ENCODE data around the gene SCN5A. TPM values are rescaled to one million over a fixed set of nuclear protein-coding genes. Genes with fewer than 3 reads are reported as not detected.
A peak's percentile ranks its signal among the peaks of the same experiment; 100 is the strongest.

The SCN5A gene
- total RNA-seq: not detected

DNA sequence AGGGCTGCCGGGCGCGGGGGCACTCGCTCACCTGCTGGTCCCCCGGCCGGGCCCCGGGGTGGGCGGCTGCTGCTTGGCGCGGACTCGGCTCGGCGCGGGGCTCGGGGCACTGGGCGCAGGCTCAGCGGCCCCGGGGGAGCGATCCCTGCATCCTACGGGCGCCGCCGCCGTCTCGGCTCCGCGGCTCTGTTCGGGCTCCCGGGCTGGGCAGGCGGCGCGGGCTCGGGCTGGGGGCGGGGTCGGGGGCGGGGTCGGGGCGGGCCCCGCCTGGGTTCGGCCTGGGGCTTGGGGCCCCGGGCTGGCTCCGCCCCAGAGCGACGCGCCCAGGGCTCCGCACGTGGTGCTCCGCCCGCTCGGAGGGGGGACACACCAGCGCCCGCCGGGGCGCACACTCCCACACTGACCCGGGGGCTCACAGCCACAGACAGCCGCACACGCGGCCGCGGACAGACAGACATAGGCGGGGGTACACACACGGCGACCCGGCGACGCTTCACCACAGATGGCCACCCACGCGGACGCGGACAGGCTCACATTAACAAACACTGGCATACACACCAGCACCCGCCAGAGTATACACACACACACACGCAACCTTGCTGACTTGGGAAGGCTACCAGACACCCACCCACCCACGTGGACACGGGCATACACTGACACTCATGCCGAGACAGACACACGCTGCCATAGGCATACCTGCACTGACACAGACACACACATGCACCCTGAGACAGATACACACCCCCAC lies at the start of gene SCN5A:
TSS of gene SCN5A (minus strand) at position 188 of the 748 bp plus-strand sequence. CDS start 16,380 bp downstream, outside the sequence.
- ATAC-seq: peak; percentile 48

DNA sequence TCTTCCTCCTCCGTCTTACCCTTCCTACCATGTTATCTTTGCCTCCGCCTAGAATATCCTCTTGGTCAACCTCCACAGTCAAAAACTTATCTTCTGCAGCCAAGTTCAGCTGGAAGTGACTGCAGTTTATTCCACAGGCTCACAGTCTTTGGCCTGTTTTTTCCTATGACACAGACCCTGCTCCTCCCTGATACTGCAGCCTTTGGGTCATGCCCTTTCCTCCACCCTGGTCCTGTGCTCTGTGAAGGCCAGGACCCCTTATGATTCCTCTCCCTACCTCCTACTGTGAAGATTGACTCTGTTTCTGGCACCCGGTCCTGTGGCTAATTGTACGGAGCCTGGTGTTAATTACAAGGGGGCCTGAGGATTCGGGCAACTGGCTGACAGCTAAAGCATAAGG lies 49.3 kb upstream of the SCN5A start:
- ATAC-seq: no peak

DNA sequence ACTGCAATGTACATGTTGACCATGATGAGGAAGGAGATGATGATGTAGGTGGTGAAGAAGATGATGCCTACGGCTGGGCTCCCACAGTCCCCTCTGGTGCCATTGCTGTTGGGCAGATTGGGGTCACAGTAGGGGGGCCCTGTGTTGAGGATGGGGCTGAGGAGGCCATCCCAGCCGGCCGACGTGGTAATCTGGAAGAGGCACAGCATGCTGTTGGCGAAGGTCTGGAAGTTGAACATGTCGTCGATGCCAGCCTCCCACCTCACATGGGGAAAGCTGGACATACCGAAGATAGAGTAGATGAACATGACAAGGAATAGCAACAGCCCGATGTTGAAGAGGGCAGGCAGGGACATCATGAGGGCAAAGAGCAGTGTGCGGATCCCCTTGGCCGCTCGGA lies 48.6 kb upstream of the SCN5A start:
- ATAC-seq: no peak

DNA sequence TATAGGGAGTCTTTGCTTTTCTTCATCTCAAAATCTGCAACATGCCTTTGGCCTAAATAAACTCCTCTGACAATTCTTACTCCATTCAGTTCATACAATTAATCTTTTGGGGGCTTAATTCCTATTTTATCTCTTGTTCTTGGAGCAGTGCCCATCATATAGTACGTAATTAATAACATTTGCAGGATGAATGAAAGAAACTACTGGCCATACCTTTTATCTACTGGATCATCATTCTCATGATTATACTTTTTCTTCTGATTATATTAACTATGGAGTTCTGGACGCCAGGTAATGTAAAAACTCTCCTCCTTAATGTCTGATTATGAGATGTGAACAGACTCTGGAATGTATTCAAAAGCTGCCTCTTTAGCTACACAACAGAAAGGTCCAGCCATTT lies 46.5 kb upstream of the SCN5A start:
- ATAC-seq: no peak

DNA sequence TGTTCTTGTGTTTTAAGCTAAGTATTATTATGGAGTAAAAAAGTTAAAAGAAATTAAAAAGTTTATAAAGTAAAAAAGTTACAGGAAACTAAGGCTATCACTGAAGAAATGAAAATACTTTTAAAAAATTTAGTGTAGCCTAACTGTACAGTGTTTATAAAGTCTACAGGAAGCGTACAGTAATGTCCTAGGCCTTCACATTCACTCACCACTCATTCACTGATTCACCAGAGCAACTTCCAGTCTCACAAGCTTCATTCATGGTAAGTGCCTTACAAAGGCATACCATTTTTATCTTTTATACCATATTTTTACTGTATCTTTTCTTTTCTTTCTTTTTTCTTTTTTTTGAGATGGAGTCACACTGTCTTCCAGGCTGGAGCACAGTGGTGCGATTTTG lies 40.7 kb upstream of the SCN5A start:
- no peak for ATAC-seq

DNA sequence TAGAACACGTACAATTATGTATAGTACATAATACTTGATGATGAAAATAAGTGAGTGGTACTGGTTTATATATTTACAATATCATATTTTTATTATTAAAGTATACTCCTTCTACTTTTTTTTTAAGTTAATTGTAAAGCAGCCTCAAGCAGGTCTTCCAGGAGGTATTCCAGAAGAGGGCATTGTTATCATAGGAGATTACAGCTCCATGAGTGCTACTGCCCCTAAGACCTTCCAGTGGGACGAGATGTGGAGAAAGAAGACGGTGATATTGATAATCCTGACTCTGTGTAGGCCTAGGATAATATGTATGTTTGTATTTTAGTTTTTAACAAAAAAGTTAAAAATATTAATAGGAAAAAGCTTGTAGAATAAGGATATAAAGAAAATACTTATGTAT lies 40.3 kb upstream of the SCN5A start:
- no peak for ATAC-seq

DNA sequence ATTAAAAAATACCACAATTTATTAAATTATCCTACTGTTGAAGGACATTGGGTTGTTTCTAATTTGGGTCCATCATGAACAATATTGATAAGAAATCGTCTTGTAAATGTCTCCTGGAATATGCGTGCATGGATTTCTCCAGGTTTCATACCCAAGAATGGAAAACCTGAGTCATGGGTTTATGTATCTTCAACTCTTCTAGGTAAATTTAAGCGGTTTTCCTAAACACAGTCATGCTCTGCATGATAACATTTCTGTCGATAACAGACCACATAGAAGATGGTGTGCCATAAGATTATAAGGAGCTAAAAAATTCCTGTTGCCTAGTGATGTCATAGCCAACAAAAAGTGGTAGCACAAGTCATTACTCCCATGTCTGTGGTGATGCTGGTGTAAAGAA lies 39.9 kb upstream of the SCN5A start:
- no peak for ATAC-seq

DNA sequence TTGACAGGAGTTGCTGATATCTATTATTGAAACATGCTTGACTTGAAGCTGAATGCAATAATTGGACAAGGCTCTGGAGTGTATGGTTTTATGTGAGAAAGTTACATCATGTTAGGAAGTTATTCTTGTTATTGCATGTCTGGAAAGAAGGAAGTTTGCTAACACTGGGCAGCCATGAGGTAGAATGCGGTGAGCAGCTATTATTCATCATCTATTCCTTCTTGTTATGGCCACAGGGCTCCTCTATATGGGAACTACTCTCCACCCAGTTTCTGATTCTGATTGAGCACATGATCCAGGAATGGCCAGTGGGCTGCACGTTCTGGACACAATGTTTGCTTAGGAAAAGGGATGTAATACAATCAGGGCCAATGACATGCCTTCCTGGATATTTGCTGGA lies 37.8 kb upstream of the SCN5A start:
- ATAC-seq: no peak

DNA sequence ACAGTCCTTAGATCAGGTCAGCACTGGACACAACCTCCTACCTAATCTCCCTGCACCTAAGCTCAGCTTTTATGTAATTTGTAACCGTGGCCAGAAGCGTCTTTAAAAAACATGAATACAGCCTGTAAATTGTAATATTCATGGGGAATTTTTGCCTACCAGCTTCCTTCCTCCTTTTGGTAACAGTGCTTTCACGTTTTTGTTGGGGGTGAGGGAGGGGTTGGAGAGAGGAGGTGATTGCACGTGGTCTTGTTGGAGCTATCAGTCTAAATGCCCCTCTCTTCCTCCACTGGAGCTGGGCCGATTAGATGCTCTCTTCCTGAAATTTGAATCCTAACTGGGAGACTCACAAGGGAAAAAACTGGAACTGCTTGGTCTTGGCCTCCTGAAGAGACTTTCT lies 35.1 kb upstream of the SCN5A start:
- ATAC-seq: no peak

DNA sequence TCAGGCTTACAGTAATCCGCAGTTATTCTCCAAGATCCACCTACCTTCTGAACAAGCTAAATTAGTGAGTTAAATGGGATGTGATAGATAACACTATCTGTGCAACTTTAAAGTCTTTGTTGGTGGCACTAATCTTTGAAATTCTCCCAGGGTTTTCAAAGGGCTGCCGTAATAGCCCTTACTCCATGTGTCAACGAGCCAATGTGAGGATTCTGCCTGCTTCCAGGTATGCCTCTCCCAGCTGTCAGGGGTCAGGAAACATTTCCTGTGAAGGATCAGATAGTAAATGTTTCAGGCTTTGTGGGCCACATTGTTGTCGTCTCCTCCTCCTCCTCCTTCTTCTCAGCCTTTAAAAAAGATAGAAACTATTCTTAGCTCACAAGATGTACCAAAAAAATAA lies 20.2 kb upstream of the SCN5A start:
- ATAC-seq: no peak

DNA sequence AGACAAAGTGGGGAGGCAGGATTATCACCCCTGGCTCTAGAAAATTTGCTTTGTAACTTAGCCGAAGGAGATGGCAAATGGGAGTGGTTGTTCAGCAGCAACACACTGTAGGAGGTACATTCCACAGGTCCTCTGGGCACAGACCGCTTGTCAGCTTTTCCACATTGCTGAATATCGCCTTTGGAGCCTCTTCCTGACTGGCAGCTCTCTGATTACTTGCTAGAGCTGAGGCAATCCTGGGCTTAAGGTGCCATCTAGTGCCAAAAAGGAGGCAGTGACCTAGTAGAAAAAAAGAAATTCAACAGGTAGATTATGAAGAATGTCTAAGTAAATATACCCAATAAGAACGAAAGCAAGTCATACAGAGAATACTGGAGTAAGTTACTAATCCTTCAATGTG lies 13.1 kb upstream of the SCN5A start:
- peak; percentile 63 for ATAC-seq

DNA sequence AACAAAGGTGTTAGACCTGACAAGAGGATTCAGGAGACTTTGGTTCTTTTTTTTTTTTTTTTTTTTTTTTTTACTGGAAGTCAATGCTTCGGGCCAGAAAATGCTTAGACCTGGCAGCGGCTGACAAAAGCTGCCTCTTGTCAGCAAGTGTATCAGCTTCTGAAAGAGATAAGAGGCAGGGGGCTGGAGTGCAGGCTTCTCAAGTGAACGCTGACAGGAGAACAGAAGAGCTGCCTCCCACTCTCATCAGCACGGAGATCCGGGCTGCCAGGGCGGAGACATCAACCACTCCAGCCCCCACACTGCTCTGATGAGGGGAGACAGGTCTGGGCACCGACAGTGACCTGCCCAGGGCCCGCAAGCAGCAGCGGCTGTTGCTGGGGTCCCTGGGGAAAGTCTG lies 9.4 kb upstream of the SCN5A start:
- no peak for ATAC-seq

DNA sequence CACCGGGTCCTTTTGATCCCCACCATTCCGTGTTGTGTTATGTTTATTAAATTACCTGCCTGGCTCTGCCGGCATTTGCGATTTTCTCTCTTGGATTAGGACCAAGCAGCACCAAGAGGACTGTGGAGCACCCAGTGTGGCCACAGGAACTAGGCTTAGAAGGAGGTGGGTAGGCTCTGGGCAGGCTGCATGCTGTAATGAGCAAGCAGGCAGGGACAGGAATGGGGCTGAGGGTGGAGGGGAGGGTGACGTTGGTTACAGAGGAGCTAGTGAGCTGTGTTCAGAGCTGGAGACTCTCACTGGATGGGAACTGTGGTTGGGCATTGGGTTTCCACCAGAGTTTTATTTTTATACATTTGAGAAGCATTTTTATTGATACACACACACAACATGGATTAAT lies 7.9 kb upstream of the SCN5A start:
- ATAC-seq: no peak

DNA sequence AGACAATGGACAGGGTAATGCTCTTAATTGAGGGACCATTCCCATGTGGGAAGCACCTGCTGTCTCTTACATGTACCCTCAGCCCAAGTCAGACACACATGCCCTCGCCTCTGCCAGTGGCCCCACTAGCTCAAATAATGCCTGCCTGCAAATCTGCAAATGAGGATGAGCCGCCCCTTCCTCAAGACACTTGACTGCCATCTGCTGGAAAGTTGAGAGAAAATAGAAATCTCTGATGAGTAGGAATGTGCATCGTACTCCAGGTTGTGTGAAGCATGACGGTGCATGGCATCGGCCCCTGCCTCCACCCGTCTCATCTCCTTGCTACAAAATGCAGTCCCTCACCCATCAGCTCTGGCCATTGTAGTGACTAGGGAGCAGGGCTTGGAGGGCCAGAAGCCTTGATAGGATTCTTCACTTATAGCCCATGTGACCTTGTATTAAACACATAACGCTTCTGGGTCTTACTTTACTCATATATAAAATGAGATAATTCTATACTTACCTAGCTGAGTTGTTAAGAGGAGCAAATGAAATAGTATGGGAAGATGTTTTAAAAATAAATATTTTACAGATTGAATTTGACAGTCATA lies 6.3 kb upstream of the SCN5A start:
- no peak for ATAC-seq

DNA sequence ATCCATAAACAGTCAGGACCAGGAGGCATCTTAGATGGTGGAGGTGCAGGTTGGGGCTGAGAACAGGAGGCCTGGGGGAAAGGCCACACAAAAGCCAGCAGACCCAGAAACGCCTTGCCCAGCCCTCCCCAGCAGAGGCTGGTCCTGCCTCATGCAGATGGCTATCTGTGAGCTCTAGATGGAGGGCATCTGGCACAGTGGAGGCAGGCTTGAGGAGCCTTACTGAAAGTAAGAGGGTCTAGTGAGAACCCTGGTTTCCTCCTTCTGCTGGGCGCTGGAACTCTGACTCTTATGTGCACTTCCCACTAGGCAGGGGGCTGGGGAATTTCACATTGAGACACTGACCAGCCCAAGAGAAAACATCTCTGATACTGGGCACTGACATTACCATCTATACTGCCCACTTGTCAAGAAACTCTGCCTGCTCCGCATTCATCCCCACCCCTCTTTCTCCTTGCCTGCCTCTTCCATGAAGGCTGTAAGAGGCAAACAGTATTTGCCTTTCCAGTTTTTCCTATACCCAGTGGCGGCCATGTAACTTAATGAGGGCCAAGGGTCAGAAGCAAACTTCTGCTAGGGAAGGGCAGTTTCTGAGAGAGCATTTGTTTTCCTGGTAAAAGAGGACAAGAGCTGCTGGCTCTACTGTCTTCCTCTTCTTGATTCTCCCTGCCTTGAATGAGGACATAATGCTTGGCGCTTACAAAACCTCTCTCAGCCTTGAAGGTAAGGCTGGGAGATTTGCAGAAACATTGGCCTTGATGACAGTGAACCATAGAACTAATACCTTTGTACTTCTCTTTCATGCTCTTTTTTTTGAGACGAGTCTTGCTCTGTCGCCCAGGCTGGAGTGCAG lies 4.4 kb upstream of the SCN5A start:
- no peak for ATAC-seq

DNA sequence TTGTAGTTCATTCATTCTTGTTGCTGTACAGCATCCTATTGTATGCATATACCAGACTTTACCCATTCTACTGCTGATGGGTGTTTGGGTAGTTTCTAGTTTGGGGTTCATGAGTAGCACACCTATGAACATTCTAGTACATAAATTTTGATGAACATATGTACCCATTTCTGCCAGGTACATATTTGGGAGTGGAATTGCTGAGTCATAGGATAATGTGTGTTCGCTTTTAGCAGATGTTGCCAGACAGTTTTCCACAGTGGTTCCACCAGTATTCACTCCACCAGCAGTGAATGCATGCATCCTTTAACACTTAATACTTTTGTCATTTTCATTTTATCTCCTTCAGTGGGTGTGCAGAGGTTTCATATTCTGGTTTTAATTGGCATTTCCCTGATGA lies 3.4 kb upstream of the SCN5A start:
- ATAC-seq: no peak

DNA sequence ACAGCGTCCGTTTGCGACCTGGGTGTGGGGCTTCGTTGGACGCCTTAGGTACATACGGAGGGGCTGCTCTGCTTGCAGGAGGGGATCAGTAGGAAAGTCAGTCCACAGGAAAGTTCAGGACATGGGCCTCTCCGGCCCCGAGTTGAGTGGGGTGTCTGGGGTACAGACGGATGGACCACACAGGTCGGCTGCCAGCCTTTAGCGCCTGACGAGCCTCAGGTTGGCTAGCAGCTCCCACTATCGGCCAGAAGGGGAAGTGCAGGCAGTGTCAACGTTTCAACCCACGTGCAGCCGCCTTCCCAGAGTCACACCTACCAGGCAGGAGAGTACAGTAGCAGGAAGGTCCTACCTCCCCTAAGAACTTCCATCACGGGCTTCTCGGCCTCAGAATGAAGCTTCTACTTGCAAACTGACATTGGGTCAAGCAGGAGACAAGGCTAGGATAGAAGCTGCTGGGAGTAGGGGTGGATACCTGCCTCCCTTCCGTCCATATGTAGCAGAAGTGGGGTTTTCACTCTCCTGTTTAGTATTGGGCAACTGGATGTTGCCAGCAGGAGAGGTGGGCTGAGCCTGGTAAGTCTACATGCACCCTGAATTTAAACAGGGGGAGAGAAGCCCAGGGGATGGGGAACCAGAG lies 1.8 kb upstream of the SCN5A start:
- ATAC-seq: peak; percentile 82

DNA sequence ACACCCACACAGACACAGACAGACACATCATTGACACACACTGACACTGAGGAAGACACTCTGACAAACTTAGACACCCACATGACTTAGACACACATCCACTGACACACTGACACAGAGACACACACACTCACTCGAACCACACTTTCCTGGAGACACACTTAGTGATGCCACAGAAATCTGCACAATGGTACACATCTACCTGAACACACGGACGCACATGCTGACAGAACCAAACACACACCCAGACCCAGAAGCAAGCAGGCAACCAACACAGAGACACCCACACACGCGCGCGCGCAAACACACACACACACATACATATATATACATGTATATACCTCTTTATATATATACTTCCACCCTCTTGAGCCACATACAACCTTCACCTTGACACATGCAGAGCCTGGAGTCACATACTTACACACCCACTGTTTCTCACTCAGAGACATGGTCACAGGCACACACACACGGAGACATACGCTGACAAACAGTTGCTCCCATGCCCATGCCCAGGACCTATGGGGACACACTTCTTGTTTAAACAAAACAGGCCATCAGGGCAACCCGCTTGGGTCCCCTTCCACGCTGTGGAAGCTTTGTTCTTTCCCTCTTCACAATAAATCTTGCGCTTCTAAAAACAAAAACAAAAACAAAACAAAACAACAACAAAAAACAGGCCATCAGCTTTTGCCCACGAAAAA lies 913 bp upstream of the SCN5A start:
- ATAC-seq: no peak

DNA sequence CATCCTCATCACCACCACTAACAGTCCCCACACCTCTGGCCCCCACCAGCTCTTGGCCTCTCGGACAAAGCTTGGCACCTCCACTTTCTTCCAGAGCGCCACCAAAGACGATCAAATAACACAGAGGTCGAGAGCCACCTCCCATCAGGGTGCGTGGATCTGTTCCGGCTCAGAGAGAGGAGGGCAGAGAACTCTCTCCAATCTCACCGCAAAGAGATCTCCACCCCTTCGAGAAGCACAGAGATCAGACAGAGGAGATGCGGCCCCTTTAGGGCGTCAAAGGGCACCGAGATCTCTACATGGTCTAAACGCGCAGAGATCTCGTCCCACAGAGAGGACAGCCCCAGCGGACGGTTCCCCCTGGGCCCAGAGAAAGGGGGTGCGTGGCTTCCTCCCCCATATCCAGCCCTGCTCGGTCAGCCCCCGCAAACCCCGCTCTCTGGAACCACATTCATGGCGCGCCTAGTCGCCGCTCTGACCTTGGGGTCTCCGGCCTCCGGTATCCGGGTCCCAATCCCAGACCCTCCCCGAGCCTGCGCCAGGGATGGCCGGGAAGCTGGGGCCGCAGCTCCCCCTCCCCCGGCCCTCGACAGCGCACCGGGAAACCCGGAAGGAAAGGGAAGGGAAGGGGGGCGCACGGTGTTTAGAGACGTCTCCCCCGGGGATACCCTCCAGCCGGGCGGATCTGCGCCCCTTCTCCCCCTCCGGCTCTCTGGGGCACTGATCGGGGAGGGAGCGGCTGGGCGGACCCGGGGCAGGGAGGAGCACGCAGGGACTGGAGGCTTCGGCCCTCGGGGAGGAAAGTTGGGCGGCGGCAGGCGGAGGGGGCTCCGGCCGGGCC lies 608 bp downstream of the SCN5A start:
- no peak for ATAC-seq

DNA sequence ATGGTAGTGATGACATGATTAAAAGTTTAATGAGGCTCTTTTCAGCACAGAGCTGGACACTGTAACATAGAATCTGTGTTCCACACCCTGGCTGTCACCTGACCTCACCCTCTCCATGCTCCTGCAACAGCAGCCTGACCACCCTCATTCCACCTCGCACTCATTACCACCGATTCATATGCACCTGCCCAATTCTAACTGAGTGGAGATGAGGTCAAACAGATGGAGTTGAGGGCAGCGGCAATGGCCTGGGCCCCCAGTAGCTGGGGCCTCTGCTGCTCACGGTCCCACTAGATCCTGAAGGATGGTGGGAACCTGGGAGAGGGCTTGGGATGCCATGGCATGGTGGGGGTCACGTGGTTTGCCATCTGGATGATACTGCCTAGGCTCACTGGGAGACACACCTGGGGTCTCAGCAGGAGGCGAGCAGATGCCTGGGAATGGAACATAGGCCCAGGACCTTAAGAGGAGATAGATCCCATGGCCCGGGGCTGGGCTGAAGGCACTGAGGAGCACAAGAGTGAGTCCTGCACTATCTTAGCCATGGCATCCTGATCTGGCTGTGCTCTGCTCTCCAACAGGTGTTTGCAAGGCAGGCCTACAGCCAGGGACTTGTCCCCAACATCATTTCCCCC lies 1.3 kb downstream of the SCN5A start:
- ATAC-seq: no peak

Data from esophagus mucosa (tissue), 1 donor.